ENCODE measurements around the gene GPI.

The GPI gene

DNA sequence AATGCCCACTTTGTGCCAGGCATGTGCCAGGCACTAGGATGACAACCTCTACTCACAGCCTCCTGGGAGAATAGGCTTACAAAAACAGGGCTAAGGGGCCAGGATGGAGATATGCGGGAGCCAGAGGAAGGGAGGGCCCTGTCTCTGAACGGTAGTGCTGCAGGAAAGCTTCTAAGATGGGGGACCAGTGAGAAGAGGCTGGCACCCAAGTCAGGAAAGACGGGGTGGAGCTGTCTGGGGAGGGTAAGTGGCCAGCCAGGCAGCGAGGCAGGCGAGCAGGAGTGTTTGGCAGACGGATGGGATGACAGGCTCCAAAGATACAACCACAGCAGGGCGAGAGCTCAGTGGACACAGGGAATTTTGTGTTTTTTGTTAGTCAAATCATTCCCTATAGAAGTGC lies 44.7 kb upstream of the GPI start:
- no peak for DNase-seq (ENCODE audit: extremely low read depth, low read depth)
- no peak overlapping the region for H3K4me3 ChIP-seq (replicated peaks; ENCODE audit: low read depth, low read length)
- TF ChIP-seq, protein P1, sequence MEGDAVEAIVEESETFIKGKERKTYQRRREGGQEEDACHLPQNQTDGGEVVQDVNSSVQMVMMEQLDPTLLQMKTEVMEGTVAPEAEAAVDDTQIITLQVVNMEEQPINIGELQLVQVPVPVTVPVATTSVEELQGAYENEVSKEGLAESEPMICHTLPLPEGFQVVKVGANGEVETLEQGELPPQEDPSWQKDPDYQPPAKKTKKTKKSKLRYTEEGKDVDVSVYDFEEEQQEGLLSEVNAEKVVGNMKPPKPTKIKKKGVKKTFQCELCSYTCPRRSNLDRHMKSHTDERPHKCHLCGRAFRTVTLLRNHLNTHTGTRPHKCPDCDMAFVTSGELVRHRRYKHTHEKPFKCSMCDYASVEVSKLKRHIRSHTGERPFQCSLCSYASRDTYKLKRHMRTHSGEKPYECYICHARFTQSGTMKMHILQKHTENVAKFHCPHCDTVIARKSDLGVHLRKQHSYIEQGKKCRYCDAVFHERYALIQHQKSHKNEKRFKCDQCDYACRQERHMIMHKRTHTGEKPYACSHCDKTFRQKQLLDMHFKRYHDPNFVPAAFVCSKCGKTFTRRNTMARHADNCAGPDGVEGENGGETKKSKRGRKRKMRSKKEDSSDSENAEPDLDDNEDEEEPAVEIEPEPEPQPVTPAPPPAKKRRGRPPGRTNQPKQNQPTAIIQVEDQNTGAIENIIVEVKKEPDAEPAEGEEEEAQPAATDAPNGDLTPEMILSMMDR (IDR thresholded peaks at IDR 0.05; ENCODE audit: low read depth, low read length, missing control alignments), result no peak

DNA sequence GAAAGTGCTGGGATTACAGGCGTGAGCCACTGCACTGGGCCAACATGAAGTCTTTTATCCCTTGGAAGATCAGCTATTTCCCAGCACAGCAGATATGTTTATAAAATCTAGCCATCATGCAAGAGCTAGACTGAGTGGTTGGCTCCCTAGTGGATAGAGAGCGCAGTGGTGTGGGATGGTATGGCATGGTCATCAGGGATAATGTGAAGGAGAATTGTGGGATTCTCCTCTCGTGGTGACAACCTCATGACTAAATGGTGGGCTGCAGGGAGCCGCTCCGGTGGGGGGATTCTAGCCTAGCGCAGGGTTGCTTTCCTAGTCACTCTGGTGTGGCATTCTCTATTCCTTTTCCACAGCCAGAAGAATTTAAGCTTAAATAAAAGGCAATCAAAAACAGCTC lies 43.3 kb upstream of the GPI start:
- DNase-seq (ENCODE audit: extremely low read depth, low read depth), result no peak
- no peak overlapping the region for H3K4me3 ChIP-seq (replicated peaks; ENCODE audit: low read depth, low read length)
- TF ChIP-seq, protein P1 (IDR thresholded peaks at IDR 0.05; ENCODE audit: low read depth, low read length, missing control alignments), result no peak

DNA sequence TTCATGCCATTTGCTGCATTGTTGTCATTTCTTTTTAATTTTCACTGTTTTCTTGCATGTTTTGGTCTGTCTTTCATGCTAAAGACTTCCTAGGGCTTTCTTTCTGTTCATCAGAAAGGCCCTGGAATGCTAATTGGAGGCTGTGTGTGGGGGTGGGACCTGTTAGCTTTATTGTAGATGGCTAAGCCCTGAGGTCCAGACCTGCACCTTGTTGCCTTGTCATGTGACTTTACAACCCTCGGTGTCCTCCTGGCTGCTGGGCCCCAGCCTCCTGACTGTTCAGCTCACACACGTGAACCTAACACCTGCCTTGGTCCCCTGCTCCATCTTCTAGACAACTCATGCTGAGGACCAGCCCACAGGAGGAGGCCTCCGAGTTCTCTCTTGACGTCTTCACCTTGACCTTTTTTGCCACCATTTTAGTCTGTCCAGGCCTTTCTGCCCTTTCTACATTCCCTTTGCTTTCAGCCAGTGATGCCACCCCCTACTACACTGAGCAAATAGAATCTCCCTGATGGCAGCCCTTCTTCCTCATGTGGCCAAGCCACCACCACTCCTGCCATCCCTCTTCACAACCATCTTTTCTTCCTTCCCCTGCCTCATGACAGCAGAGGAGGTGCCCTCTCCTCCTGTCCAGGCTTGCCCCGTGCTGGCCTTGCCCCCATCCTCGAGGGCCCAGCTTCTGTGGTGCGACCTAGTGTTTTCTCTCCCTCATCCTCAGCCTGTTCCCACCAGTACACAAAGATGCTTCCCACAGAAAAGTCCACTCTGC lies 41.4 kb upstream of the GPI start:
- no peak for DNase-seq (ENCODE audit: extremely low read depth, low read depth)
- TF ChIP-seq, protein P1 (IDR thresholded peaks at IDR 0.05; ENCODE audit: low read depth, low read length, missing control alignments), result no peak

DNA sequence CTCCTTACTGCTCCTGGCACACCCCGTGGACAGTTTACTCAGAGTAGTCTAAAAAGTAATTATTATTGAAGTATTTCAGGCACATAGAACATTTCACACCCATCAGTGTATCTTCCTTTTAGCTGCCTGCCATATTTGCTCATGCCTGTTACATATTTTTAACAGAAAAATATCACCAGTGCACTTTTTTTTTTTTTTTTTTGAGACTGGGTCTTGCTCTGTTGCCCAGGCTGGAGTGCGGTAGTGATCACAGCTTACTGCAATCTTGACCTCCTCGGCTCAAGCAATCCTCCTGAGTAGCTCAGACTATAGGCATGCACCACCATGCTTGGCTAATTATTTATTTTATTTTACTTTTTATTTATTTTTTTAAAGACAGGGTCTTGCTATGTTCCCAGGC lies 40.7 kb upstream of the GPI start:
- TF ChIP-seq, protein P1 (IDR thresholded peaks at IDR 0.05; ENCODE audit: low read depth, low read length, missing control alignments), result no peak
- H3K4me3 ChIP-seq (replicated peaks; ENCODE audit: low read depth, low read length), result no peak overlapping the region
- no peak for DNase-seq (ENCODE audit: extremely low read depth, low read depth)

More for the DNA sequence above, 41.4 kb upstream of the GPI start:
- H3K4me3 ChIP-seq (replicated peaks; ENCODE audit: low read depth, low read length), result no peak overlapping the region

DNA sequence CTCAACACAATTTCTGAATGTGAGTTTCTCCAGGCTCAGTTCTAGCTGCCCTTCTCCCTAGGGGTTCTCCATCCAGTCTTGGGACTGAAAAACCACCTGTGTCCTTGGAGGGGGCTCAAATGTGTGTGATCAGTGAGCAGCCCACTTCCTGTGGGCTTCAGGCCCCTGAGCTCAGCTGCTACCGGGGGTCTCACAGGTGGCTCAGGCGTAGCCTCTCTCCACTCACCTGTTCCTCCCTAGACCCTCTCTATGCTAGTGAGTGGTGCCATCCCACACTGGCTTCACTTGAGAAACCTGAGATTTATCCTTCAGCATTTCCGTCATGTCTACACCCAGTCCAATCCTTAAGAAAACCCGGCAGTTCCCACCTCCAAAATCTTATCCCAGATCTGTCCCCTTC lies 39.8 kb upstream of the GPI start:
- no peak for DNase-seq (ENCODE audit: extremely low read depth, low read depth)
- TF ChIP-seq, protein P1 (IDR thresholded peaks at IDR 0.05; ENCODE audit: low read depth, low read length, missing control alignments), result no peak
- no peak overlapping the region for H3K4me3 ChIP-seq (replicated peaks; ENCODE audit: low read depth, low read length)

DNA sequence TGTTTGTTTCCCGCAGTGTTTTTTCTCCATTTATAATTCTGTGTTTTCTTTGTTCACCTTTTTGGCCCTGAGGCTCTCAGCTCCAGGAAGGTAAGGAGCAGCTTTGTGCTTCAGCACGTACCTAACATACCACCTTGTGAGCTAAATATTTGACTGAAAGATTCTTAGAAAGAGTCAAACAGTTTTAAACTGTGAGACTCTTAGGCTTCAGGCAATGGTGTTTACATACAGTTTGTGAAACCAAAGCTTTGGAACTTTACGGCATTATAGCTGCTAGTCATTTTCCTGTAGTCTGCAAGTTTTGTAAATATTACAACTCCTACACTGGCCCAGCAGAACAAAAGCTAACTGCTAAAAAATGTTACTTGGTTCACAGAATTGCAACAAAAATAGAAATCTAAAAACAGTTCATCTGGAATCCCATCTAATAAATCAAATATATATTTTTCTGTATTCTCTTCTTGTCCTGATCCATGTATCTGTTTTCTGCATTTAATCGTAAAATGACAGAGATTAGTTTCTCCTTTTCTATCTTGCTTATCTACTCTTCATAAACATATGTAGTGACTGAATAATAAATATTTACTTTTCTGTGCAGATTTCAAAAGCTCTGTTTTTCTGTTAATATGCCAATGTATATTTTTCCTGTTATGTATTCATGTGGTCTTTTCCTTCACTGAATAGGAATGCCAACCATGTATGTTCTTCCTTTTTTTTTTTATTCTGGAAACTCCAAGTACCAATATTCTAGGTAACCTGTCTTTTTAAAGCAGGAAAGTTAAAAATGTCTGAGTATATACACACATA lies 38.8 kb upstream of the GPI start:
- no peak overlapping the region for H3K4me3 ChIP-seq (replicated peaks; ENCODE audit: low read depth, low read length)
- TF ChIP-seq, protein P1 (IDR thresholded peaks at IDR 0.05; ENCODE audit: low read depth, low read length, missing control alignments), result no peak
- no peak for DNase-seq (ENCODE audit: extremely low read depth, low read depth)
